HG03139 (cell line): ENCODE results near the gene PRC1.
"Not testable (repeated sequence)": the region's sequence is repeated elsewhere in the genome, so short reads cannot be mapped to it uniquely, and the experiment has no call there.

ENCODE experiments used
- ATAC-seq: cut with Tn5 transposase; IDR thresholded peaks from one replicate; pipeline ENCODE4 v1.9.1; 2021; ENCODE audit not compliant: unreplicated experiment

The PRC1 gene, protein sequence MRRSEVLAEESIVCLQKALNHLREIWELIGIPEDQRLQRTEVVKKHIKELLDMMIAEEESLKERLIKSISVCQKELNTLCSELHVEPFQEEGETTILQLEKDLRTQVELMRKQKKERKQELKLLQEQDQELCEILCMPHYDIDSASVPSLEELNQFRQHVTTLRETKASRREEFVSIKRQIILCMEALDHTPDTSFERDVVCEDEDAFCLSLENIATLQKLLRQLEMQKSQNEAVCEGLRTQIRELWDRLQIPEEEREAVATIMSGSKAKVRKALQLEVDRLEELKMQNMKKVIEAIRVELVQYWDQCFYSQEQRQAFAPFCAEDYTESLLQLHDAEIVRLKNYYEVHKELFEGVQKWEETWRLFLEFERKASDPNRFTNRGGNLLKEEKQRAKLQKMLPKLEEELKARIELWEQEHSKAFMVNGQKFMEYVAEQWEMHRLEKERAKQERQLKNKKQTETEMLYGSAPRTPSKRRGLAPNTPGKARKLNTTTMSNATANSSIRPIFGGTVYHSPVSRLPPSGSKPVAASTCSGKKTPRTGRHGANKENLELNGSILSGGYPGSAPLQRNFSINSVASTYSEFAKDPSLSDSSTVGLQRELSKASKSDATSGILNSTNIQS

DNA sequence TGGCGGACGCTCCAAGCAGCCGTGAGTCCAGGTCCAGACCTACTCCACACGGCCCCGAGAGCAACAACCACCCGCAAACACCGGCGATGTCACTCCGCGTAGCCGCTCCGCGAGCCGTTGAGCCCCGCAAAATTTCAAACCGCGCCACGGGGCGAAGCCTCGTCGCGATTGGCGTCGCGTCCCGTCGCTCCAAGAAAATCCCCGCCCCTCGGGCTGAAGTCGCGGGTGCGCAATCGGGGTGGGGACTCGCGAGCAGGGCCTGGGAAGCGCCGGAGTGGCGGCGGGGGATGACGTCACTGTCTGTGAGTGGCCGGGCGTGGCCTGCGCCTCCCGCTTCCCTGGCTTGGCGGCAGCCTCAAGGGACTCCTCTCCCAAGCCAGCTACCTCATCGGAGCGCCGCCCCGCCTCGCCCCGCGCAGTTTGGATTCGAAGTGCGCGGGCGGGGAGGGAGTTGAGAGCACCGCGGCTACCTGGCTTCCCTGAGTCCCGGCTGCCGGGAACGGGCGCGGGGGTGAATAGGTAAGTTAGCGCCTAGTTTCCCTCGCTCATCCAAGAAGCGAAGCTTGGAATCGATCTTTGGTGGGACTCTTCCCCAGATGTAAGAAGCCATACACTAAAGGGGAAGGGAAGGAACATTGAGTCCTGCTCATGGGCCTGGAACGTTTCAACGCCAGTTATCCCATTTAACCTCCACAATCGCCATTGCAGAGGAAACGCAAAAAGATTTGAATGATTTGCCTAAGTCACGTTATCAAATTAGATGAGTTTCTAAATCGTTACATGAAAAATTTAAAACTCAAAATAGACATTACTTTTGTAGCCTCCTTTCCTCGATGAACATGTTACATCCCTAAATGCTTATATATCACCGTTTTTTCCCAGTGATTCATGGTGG, at the start of gene PRC1:
Gene PRC1, minus strand, starts transcription at position 119 of the 895 bp plus-strand sequence. Its CDS starts 118 bp downstream, at position 1.
- ATAC-seq: peak; percentile 94

DNA sequence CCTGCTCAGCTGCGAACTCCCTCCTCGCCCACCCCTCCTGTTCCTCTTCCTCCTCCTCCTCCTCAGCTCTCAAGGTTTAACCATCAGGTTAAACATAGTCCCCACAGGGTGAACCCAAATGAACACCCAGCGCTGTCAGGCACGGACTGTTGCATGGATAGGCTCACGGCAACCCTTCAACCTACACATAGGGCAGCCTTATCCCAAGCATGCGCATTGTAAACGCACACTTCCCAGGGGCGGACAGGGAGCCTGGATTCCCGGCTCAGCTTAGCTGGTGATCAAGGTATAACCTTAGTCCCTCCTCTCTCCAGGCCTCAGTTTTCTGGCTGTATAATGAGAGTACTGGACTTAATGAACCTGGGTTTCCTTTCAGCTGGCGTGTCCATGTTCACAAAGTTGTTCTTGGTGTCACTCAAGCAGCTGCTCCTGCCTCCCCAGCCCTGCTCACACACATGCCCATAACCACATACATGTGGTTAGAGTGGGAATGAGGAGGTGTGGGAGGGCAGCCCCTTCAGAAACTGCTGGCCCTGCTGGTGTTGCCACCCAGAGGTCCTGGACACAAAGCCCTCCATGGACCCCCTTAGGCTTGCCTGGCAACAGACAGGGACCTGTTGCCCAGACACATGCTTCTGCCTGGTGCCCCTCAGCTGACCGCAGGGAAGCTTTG, 49.0 kb upstream of the PRC1 start:
- ATAC-seq: no peak

DNA sequence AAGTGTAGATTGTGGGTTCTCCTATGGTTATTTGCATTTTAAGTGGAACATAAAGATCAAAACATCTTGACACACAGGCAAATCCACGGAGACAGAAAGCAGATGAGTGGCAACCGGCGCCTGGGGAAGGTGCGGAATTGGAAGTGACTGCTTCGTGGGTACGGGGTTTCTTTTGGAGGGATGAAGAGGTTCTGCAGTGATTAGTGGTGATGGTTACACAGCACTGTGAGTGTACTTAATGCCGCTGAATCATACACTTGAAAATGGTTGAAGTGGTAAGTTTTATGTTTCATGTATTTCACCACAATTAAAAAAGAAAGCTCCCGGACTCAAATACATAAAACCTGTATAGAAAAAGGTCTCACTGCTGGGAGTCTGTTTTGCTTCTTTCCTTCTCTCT, 46.5 kb upstream of the PRC1 start:
- ATAC-seq: no peak

DNA sequence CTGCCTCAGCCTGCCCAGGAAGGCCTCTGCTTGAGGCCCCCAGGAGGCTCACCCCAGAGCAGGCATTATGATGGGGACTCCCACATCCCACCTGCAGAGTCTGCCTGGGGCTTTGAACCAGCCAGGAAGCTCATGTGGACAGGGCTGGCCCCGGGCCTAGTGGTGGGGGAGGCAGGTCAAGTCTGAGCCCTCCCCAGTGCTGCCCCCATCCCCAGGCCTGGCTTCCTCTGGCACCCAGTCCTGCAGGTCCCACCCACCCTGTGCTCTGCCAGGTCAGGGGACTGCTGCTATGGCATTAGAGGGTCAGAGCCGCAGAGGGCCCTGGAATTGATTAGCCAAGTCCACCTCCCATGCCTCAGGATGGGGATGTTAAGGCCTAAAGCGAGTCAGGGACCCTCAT, 45.7 kb upstream of the PRC1 start:
- no peak for ATAC-seq

DNA sequence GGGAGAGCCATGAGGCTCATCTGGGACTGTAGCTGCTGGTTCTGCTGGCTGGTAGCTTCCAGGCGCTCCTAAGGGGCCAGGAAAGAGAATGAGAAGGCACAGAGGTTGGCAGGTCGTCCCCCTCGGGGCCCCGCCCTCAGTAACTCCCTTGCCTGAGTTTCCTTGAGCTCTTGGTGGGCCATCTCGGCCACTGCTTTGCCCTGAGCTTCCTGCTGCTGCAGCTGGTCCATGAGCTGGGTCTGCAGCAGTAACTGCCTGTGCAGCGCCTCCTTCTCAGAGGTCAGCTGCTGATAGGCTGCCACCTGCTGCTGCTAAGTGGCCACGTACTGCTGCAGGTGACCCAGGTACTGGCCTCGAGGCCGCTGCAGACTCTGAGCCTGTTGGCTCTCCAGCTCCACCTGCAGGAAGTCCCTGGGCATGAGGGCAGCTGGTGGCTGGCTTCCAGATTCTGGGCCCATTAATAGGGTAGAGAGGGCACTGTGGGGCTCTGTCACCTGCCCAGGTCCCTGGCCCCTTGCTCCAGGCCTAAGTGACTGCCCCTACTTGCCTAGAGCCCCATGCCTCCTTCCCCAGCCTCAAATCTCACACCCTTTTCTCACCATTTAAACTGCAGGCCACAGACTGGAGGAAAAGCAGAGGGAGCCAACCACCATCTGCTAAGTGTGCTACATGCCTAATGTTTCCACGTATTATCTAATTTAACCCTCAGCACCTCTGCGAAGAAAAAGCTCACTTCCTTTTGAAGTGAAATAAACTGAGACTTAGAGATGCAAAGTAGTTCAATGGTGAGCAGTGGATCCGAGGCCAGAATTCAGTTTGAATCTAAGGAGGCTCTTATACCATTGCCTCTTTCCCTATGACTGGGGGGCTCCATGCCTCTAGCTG, 38.8 kb upstream of the PRC1 start:
- no peak for ATAC-seq

DNA sequence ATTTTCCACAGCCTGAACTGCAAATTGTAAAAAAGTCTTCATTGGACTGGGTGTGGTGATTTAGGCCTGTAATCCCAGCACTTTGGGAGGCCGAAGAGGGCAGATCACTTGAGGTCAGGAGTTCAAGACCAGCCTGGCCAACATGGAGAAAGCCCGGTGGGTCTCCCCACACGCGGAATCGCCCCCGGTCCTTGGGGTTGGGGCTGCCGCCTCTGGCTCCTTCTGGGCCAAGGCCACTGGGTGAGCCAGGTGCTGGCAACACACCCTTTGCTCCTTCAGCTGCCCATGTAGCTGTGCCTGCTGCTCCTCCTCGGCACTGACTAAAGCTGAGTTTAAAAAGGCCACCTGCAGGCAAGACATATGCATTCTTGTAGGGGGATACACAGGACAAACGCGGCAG, 37.5 kb upstream of the PRC1 start:
- ATAC-seq: no peak

DNA sequence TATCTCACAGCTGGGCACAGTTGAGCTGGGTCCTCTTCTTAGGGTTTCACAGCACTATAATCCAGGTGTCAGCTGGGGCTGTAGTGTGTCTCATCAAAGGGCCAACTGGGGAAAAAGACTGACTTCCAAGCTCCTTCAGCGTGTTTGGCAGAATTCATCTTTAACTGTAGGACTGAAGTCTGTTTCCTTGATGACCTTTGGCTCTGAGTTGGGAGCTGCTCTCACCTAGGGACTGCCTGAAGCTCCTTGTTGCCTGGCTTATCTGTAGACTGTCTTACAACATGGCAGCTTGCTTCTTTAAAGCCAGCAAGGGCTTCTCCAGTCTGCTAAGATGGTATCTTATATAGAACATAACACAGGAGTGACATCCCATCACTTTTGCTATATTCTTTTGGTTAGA, 33.3 kb upstream of the PRC1 start:
- ATAC-seq: no peak

DNA sequence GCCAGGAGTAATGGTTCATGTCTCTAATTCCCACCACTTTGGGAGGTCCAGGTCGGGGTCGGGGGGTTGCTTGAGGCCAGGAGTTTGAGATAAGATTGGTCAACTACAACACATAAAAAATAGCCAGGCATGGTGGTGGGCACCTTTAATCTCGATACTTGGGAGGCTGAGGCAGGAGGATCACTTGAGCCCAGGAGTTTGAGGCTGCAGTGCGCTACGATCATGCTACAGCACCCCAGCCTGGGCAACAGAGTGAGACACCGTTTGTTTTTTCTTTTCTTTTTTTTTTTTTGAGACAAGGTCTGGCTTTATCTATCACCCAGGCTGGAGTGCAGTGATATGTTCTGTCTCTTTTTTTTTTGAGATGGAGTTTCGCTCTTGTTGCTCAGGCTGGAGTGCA, 29.4 kb upstream of the PRC1 start:
- no peak for ATAC-seq

DNA sequence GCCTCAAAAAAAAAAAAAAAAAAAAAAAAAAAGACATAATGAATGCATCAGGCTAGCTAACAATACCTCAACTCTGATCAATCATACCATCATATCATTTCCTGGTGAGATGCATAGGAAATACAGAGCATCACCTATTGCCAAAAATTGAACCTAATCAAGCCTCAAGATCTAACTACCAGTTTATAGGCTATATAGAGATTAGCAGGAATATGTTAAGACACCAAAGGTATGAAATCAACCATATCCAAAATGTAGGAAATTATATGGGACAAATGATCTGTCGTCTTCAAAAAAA, 28.4 kb upstream of the PRC1 start:
- no peak for ATAC-seq

DNA sequence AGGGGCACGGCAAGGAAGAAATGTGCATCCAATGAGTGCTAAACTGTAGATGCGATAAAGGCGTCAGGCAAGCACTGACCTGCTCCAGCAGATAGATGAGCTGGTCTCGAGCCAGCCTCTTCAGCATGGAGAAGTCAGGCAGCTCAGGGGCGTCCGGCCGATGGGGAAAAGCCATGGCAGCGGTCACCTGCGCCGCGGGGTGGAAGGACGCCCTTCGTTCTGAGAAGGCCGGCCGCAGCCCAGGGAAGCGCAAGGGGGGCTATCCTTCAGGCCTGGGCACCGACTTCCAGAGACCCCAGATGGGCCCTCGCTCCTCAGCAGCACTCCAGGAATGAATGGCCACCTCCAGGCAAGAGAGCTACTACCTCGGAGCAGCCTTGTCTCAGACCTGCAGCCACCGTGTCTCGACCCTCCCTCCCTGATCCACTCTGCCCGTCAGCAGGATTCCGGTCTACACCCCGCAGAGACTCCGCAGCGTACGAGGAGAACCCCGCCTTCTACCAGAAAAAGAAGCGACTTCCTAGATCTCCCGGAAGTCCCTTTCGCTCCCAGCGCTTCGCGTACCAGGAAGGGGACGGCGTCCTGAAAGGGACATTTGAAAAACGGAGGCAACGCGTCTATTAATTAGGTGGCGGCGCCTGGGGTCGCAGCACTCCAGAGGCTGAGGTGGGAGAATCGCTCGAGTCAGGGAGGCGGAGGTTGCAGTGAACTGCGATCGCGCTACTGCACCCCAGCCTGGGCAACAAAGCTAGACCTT, 27.9 kb upstream of the PRC1 start, which contains the start of gene VPS33B:
Gene VPS33B, minus strand, starts transcription at position 520 of the 757 bp plus-strand sequence. Its CDS starts 345 bp downstream, at position 175.
- ATAC-seq: peak; percentile 66

DNA sequence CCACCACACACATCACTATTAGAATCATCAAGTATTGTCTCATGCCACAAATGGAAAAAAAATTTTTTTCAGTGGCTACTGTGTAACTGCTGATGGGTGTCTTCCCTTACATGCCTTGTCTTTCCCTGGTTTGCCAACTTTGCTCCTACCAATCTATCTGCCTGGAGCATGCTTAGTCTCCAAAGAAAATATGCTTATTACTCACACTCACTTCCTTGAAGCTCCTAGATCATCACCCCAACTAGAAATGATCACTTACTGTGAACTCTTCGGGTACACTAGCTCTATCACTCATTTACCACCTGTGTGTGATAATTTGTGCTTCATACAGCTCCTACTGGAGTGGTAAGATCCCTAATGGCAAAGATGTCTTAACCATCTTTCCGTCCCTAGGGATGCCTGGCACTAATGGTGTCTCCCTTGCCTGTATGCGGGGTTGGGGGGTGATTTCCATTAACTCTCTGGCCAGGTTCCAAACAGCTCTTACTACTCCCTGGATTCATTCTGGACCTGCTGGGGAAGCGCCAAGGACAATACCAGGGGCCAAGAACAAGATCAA, 27.3 kb upstream of the PRC1 start:
- ATAC-seq: peak; percentile 13

DNA sequence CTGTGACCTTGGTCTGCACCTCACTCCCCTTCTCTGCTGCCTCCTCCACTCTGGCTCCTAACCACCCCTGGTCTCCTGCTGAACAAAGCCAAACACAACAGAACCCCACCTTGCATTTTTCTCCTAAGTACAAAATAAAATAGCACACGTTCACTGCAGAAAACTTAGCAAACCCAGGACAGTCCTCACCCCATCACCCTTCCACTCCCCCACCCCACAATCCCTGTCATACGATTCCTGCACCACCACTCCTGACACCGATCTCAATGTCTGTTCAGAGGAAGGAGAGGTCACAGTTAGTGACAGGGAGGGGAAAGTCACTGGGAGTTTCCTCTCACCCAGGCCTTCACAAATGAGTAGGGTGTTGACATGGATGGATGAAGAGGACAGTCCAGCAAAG, 23.8 kb upstream of the PRC1 start:
- ATAC-seq: no peak

DNA sequence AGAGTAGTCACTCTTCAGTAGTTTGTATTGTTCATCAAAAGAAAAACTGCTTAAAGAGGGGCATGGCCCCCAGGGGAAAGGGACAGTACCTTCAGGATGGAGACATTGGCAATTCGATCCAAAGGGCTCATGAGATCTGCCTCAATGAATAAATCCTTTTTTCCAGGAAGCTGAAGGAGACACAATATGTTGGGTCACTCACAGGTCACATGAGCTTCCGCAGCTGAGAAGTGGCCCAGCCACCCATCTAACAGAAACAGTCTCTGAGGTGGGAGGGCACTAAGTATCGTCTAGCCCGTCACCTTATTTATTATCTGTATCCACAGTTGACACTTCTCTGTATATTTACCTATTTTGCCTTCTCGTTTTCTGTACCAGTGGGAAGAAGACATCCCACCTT, 23.4 kb upstream of the PRC1 start:
- no peak for ATAC-seq

DNA sequence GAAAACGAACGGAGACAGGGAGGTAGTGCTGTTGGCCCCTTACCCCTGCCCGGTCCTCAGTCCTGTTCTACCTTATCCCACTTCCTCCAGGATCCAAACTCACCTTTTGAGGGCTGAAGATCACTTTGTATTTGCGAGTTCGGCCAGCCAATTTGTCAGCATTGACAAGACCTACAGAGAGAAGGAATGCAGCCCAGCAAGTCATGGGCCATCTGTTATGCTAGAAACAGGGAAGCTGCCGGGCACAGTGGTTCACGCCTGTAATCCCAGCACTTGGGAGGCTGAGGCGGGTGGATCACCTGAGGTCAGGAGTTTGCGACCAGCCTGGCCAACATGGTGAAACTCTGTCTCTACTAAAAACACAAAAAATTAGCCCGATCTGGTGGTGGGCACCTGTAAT, 19.4 kb upstream of the PRC1 start:
- not testable (repeated sequence) for ATAC-seq

DNA sequence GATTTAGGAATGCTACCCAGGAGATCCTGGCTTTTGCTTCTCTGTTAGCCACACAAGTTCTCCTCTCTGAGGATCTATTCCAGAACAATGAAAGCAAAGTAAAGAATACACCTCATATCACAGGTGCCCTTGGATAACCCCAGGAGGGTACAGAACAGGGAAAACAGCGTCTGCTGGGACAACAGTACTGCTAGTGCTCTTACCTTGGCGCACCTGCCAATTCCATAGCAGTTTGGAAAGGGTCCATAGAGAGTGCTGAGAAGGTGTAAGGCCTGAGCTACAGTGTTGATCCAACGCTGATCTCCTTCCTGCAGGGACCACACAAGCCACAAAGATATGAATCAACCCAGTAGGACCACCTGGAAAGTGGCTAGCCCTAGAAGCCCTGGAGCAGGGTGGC, 12.9 kb upstream of the PRC1 start:
- no peak for ATAC-seq

DNA sequence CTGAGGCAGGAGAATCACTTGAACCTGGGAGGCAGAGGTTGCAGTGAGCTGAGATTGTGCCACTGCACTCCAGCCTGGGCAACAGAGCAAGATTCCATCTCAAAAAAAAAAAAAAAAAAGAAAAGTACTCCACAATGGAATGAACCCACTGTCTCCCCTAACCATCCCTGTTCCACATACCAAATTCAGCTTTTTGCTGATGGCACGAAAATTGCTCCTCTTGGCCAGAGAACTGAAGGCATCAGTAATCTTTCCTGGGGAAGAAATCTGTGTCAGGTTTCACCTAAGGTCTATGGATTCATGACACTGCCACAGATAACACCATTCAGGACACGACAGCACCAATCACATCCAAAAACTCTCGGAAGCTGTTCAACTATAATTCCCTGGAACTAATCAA, 6.9 kb upstream of the PRC1 start:
- ATAC-seq: no peak

DNA sequence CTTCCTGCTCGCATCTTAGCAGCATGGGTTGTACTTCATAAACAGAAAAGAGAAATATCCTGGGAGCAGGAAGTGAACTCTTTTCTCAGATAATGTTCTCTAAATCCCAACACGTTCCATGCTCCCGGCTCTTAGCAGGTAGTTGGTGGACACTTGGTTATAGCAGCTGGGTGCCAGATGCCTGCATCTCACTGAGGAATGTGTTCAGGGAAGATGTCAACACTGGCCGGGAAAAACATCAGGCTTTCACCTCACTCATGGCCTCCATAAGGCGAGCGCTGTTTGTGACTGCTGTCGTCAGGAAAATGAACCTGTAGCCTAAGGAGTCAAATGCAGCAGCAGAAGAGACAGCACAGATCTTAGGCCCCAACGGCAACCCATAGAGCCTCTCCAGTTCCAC, 4.4 kb upstream of the PRC1 start:
- ATAC-seq: no peak

DNA sequence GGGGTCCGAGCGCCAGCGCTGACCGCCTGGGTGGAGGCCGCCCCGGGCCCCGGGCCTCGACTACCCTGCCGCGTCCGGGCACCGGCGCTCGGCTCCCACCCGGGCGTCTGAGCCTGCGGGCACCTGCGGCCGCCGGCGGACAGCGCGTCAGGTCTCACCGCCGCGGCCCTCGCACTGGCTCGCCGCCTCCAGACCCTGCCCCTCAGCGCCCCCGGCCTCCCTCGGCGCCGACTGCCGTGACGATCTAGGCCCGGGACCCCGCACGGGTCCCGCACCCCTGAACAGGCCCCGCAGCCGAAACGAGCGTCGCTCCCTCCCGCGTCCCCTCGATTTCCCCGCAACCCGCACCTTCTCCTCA, 297 bp downstream of the PRC1 start:
- peak; percentile 15 for ATAC-seq

DNA sequence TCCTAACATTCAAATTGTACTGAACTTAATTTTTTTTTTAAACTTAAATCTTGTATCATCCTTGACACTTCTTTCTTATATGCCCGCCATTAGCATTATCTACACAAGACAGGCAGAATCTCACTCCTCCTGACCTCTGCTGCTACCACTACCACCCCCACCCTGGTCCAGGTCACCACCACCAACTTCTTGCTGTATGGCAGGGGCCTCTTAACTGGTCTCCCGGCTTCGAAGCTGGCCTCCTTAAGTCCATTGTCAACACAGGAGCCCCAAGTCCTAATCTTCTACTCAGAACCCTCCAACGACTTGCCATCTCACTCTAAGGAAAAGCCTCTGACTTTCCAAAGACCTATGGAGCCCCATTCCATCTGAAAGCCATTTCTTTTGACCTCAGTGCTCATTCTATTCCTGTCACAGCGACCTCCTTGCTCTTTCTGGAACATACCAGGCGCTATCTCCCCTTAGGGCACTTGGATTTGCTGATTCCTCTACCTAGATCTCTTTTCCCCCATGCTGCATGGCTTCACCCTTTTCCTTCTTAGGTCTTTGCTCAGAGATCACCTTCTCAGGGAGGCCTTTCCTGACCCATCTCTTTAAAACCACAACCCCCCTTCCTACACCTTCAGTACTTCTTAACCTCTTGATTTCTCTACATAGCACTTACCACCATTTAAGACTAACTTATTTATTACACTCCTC, 2.6 kb downstream of the PRC1 start:
- ATAC-seq: no peak
